Kidney (tissue), 14 donors: ENCODE data around the gene PDE3B. TPM values are rescaled to one million over a fixed set of nuclear protein-coding genes. Genes with fewer than 3 reads are reported as not detected.
A peak's percentile ranks its signal among the peaks of the same experiment; 100 is the strongest.
"Not testable (repeated sequence)": the region's sequence is repeated elsewhere in the genome, so short reads cannot be mapped to it uniquely, and the experiment has no call there.

Experiments used
- DNase-seq, 5 donors: peaks; one replicate each; pipeline ENCODE4 v3.0.0-alpha.2; 2013 to 2020
- FAIRE-seq: peaks from 2 replicates; lab custom pipeline; 2012; peaks lifted over from hg19 to GRCh38; lab: Jason Lieb, UNC
- H3K27ac ChIP-seq, 2 donors: one replicate each; pipeline ENCODE4 v1.7.0; 2013; ENCODE audit warnings: low read depth in 2 of 2, low read length in 2 of 2, inconsistent platforms in 1 of 2
- H3K27me3 ChIP-seq: one replicate; pipeline ENCODE4 v1.7.1; 2013; ENCODE audit warnings: low read length, inconsistent platforms; ENCODE audit not compliant: control insufficient read depth, insufficient read depth
- H3K36me3 ChIP-seq, 3 donors: one replicate each; pipeline versions ENCODE4 v1.7.0 to v1.7.1; 2013; ENCODE audit warnings: low read length in 3 of 3, control low read depth in 1 of 3, inconsistent platforms in 1 of 3; ENCODE audit not compliant: insufficient read depth in 3 of 3, control insufficient read depth in 2 of 3
- H3K4me1 ChIP-seq, 3 donors: one replicate each; pipeline versions ENCODE4 v1.7.0 to v1.7.1; 2013; ENCODE audit warnings: low read length in 3 of 3, inconsistent platforms in 1 of 3, low read depth in 1 of 3; ENCODE audit not compliant: control insufficient read depth in 2 of 3, insufficient read depth in 2 of 3
- H3K4me3 ChIP-seq, 3 donors: one replicate each; pipeline versions ENCODE4 v1.7.0 to v1.8.1; 2013; ENCODE audit warnings: low read length in 3 of 3, control low read depth in 1 of 3, inconsistent platforms in 1 of 3
- H3K9ac ChIP-seq, 3 donors: one replicate each; pipeline versions ENCODE4 v1.7.0 to v1.7.1; 2013; ENCODE audit warnings: low read length in 3 of 3, control low read depth in 1 of 3, inconsistent platforms in 1 of 3
- H3K9me3 ChIP-seq, 3 donors: one replicate each; pipeline versions ENCODE4 v1.7.0 to v1.7.1; 2013; ENCODE audit warnings: low read length in 3 of 3, control low read depth in 1 of 3, inconsistent platforms in 1 of 3; ENCODE audit not compliant: control insufficient read depth in 2 of 3, insufficient read depth in 1 of 3
- intact Hi-C: fragments of 100-400 bp; cut with DNase I; formaldehyde crosslinking; loops from one replicate; pipeline ENCODE4 v1.11.1; 2022
- polyA plus RNA-seq: library from polyadenylated mRNA; stranded (reverse); fragments of 350-450 nt; fragmentation: Illumina TruSeq; extraction: RNeasy Lipid Tissue Mini Kit (QIAGEN cat#74804); gene quantifications from one replicate; pipeline ENCODE4 v1.2.3, GENCODE V29; 2014; ENCODE audit warnings: low read depth, low replicate concordance; ENCODE audit not compliant: insufficient read depth
- total RNA-seq: library from RNA; stranded (reverse); fragmentation: NEBNext Ultra II Directional; extraction: Animal tissue kit (Norgen Biotek cat#: 25700); gene quantifications from one replicate; pipeline ENCODE4 v1.2.1, GENCODE V29; 2021
- TF ChIP-seq, protein P1 (sequence below): IDR thresholded peaks from 3 replicates; pipeline ENCODE4 v1.5.1; 2012; ENCODE audit warnings: mild to moderate bottlenecking, moderate library complexity, borderline replicate concordance; ENCODE audit not compliant: insufficient read depth; ENCODE audit errors: extremely low read depth
- donor health status: control.
- donor health status: control.
- donor health status: control.
- donor health status: control.
- donor health status: control.
- donor health status: DM: yes; HTN: yes; CAD: no.
- donor health status: Normal renal cell carcinoma (clear cell type).

Gene PDE3B
- total and polyA plus RNA-seq, 2 donors from 2014 or later = 0.99 to 7.4 TPM

GRCh38 chr11:14626650-14627049 is 17.0 kb upstream of the PDE3B start:
- no peaks in the 10 kb centered on the region for H3K9me3 ChIP-seq
- no peak overlapping the region for H3K27ac ChIP-seq
- no peak for DNase-seq
- no peaks in the 10 kb centered on the region for H3K4me1 ChIP-seq
- H3K4me3 ChIP-seq = no peak overlapping the region
- no peak overlapping the region for H3K9ac ChIP-seq
- intact Hi-C loops = no loop called here
- no peaks in the 10 kb centered on the region for H3K27me3 ChIP-seq
- H3K36me3 ChIP-seq = no peaks in the 10 kb centered on the region
- TF ChIP-seq, protein P1, sequence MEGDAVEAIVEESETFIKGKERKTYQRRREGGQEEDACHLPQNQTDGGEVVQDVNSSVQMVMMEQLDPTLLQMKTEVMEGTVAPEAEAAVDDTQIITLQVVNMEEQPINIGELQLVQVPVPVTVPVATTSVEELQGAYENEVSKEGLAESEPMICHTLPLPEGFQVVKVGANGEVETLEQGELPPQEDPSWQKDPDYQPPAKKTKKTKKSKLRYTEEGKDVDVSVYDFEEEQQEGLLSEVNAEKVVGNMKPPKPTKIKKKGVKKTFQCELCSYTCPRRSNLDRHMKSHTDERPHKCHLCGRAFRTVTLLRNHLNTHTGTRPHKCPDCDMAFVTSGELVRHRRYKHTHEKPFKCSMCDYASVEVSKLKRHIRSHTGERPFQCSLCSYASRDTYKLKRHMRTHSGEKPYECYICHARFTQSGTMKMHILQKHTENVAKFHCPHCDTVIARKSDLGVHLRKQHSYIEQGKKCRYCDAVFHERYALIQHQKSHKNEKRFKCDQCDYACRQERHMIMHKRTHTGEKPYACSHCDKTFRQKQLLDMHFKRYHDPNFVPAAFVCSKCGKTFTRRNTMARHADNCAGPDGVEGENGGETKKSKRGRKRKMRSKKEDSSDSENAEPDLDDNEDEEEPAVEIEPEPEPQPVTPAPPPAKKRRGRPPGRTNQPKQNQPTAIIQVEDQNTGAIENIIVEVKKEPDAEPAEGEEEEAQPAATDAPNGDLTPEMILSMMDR = no peak
- FAIRE-seq = no peak

DNA sequence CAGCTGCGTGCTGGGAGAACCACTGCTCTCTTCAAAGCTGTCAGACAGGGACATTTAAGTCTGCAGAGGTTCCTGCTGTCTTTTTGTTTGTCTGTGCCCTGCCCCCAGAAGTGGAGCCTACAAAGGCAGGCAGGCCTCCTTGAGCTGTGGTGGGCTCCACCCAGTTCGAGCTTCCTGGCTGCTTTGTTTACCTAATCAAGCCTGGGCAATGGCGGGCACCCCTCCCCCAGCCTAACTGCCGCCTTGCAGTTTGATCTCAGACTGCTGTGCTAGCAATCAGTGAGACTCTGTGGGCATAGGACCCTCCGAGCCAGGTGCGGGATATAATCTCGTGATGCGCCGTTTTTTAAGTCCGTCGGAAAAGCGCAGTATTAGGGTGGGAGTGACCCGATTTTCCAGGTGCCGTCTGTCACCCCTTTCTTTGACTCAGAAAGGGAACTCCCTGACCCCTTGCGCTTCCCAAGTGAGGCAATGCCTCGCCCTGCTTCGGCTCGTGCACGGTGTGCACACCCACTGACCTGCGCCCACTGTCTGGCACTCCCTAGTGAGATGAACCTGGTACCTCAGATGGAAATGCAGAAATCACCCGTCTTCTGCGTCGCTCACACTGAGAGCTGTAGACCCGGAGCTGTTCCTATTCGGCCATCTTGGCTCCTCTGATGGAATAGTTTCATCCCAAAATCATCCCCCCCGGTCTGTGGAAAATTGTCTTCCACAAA is 9.9 kb upstream of the PDE3B start:
- H3K27me3 ChIP-seq, H3K4me1 ChIP-seq, intact Hi-C loops, FAIRE-seq, DNase-seq, H3K9me3 ChIP-seq, H3K36me3 ChIP-seq, H3K9ac ChIP-seq, H3K4me3 ChIP-seq, H3K27ac ChIP-seq: not testable (repeated sequence)

DNA sequence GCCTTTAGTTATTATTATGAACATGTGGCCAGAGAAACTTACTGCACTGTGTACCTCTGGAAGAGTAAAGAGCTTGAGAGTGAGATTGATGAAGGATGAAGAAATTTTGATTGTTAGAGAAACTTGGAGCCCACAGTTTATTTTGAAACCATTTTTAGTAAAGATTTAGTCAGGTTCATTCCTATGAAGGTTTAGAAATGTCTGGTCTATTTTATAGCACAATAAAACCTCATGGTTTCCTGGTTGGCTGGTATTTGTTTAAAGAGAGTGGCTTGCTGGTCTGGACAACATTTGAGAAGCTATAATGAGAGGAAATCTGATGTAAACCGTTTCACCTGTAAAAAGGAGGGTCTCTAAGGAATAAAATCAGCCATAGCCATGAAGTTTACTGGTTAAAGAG is 8.8 kb upstream of the PDE3B start:
- Histone ChIP-seq H3K27me3 (no peaks in the 10 kb centered on the region), H3K36me3 (no peaks in the 10 kb centered on the region), H3K9me3 (no peaks in the 10 kb centered on the region), H3K4me1 (no peaks in the 10 kb centered on the region), H3K4me3 (no peak overlapping the region), H3K27ac (no peak overlapping the region), H3K9ac (no peak overlapping the region)
- no peak for FAIRE-seq
- TF ChIP-seq, protein P1 = no peak
- intact Hi-C loops = no loop called here
- peak in 1 of 5 donors; percentile 21 for DNase-seq

- Histone ChIP-seq H3K27me3 (no peaks in the 10 kb centered on the region), H3K27ac (no peak overlapping the region), H3K9ac (no peak overlapping the region), H3K36me3 (no peaks in the 10 kb centered on the region), H3K4me1 (no peaks in the 10 kb centered on the region), H3K9me3 (no peaks in the 10 kb centered on the region), H3K4me3 (no peak overlapping the region)
- DNase-seq = no peak
- intact Hi-C loops = no loop called here
- TF ChIP-seq, protein P1 = no peak
- FAIRE-seq = peak; percentile 15
Measured at GRCh38 chr11:14635546-14635945, 8.1 kb upstream of the PDE3B start.
